LNCaP clone FGC (cell line): ENCODE measurements around the gene DSCAM.
A peak's percentile ranks its signal among the peaks of the same experiment; 100 is the strongest.

Experiments used
- DNase-seq: peaks from one replicate; pipeline ENCODE4 v3.0.0-alpha.2; 2011; ENCODE audit warnings: low read depth
- H3K4me3 ChIP-seq: 2 replicates; pipeline ENCODE4 v1.5.1; 2011; ENCODE audit warnings: mild to moderate bottlenecking, low read depth, low read length, control low read depth
- TF ChIP-seq, protein P1 (sequence below): IDR thresholded peaks from 2 replicates; pipeline ENCODE4 v1.5.1; 2012; ENCODE audit warnings: mild to moderate bottlenecking; ENCODE audit not compliant: control insufficient read depth, insufficient read depth; ENCODE audit errors: extremely low read depth

Gene DSCAM

GRCh38 chr21:40383951-40384350 lies 463.0 kb downstream of the DSCAM start:
- DNase-seq: no peak
- TF ChIP-seq, protein P1, sequence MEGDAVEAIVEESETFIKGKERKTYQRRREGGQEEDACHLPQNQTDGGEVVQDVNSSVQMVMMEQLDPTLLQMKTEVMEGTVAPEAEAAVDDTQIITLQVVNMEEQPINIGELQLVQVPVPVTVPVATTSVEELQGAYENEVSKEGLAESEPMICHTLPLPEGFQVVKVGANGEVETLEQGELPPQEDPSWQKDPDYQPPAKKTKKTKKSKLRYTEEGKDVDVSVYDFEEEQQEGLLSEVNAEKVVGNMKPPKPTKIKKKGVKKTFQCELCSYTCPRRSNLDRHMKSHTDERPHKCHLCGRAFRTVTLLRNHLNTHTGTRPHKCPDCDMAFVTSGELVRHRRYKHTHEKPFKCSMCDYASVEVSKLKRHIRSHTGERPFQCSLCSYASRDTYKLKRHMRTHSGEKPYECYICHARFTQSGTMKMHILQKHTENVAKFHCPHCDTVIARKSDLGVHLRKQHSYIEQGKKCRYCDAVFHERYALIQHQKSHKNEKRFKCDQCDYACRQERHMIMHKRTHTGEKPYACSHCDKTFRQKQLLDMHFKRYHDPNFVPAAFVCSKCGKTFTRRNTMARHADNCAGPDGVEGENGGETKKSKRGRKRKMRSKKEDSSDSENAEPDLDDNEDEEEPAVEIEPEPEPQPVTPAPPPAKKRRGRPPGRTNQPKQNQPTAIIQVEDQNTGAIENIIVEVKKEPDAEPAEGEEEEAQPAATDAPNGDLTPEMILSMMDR: no peak
- H3K4me3 ChIP-seq: no peak overlapping the region

DNA sequence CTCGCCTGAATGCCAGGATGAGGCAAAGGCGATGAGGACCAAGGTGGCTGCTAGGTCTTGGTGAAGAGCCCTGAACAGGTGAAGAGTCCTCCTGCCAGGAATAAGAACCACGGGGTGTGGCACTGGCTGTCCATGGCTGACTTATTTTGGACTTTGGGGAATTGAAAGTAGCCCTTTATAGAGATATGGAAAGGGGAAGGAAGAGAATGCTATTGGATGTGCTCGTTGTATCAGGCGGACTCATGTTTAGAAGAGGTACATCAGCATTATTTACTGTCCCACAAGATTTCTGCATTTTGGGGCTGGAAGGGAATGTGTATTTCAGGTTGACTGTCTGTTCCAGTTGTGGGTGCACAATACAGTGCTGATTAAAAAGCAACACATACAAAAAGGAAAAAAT lies 465.8 kb downstream of the DSCAM start:
- no peak for DNase-seq
- TF ChIP-seq, protein P1: no peak

DNA sequence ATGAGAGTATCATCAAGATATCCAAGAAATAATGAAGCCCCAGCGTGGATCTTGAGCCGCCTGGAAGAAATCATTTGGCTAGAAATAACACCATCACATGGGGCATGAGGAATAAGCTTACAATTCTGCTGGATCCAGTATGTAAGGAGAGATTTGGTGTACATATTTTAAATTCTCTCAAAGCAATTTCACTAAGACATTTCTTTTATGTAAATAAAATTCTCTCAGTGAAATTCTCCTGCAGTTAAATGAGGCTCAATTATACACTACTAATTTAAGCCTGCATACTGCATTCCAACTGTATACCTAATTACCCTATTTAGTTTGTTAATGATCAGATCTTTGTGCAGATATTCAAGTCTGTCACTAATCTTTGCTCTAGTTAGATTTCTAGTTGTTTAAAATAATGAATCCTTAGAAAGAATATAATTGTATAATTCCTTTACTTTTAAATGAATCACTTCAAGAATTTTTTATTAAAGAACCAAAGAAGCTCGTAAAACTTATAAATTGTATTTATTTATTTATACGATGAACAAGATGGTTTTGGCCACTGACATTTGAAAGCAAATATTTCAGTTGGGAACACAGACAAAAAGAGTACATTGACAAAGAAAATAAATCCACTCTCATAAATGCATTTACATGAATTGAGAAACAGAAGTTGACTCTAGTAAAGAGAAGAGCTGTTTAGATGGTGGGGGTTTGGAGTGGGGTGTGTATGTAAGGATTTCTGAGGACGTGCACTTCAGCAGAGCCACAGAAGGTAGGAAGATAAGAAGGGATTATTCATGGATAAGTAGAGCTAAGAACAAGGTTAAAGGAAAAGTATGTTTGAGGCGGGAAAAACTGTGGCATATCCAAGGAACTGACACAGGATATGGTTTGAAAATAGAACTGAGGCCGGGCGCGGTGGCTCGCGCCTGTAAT lies 466.8 kb downstream of the DSCAM start:
- TF ChIP-seq, protein P1: no peak
- no peak overlapping the region for H3K4me3 ChIP-seq
- peak; percentile 72 for DNase-seq

More for the DNA sequence above, 465.8 kb downstream of the DSCAM start:
- H3K4me3 ChIP-seq: no peak overlapping the region

- no peak for DNase-seq
- TF ChIP-seq, protein P1: no peak
- no peak overlapping the region for H3K4me3 ChIP-seq
These were observed 469.8 kb downstream of the DSCAM start for GRCh38 chr21:40377135-40377534.

DNA sequence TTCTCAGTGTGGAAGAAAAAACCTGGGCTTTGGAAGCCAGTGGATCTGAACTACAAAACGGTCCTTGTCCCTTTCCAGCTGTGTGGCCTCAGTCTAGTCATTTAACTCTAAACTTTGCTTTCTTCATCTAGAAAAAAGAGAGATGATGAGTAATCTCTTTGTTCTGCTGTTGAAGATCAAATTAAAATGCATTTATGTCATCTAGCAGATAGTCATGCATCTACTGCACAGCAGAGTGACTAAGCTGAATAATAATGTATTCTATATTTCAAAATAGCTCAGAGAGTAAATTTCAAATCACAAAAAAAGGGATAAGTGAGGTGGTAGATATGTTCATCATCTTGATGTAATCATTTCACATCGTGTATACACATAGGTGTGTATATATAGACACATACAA lies 473.2 kb downstream of the DSCAM start:
- TF ChIP-seq, protein P1: no peak
- DNase-seq: no peak

DNA sequence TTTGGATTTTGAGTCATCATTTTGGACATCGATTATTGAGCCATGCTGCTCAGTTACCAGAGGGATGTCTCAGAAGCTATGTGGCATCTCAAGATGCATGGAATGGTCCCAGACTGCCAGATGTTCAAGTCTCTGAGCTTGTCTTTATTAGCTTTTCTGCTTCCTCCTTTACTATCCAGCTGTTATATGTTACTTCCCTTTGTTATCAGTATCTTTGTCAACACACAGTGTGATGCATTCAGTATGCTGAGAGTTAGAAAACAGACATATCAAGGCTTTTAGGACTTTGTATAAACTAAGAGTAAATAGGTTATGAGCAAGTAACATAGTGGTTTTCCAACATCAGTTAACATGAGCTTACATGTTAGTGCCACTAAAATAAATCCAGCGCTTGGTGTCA lies 474.5 kb downstream of the DSCAM start:
- H3K4me3 ChIP-seq: no peak overlapping the region
- TF ChIP-seq, protein P1: no peak
- no peak for DNase-seq

More for the DNA sequence above, 473.2 kb downstream of the DSCAM start:
- no peak overlapping the region for H3K4me3 ChIP-seq

DNA sequence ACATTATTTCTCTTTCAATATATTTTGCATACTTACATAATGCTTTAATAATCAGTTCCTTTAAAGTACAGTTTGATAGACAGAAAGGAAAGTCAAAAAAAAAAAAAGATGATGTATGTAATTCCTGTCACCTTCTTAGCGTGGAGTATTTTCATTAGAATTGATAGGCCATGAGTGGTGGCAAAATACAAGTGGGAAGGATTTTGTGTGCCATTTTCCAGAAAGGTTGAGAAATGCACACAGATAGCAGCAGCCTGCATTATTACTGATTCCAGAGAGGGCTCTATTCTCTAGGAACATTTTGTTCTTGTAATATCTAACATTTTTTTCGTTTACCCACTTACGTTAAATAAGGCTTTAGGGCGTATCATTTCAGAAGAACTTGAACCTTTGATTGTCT lies 475.6 kb downstream of the DSCAM start:
- no peak overlapping the region for H3K4me3 ChIP-seq
- TF ChIP-seq, protein P1: no peak
- DNase-seq: no peak
